ENCODE data around the gene TAF4B. TPM values are rescaled to one million over a fixed set of nuclear protein-coding genes. Genes with fewer than 3 reads are reported as not detected.

TAF4B gene
- total RNA-seq, 1 donor from 2014 or later: 3.0 TPM

- no peak for TF ChIP-seq CTCF (IDR thresholded peaks at IDR 0.05)
- no peak for DNase-seq (ENCODE audit: low spot score in 2 of 2)
- Histone ChIP-seq H3K27ac (no peak overlapping the region), H3K36me3 (no peaks in the 10 kb centered on the region), H3K4me1 (no peaks in the 10 kb centered on the region), H3K27me3 (no peaks in the 10 kb centered on the region), H3K9me3 (no peaks in the 10 kb centered on the region), H3K4me3 (no peak overlapping the region)
- intact Hi-C loops (cut with DNase I): no loop called here
Observed at GRCh38 chr18:26320686-26321085, 94.4 kb downstream of the TAF4B start.

- Histone ChIP-seq H3K9me3 (no peaks in the 10 kb centered on the region), H3K27me3 (no peaks in the 10 kb centered on the region), H3K27ac (no peak overlapping the region), H3K36me3 (no peaks in the 10 kb centered on the region), H3K4me1 (no peaks in the 10 kb centered on the region), H3K4me3 (no peak overlapping the region)
- no peak for TF ChIP-seq CTCF (IDR thresholded peaks at IDR 0.05)
- DNase-seq (ENCODE audit: low spot score in 2 of 2): no peak
- intact Hi-C loops (cut with DNase I): no loop called here
Observed at GRCh38 chr18:26322890-26323653, 96.8 kb downstream of the TAF4B start.

- no peaks in the 10 kb centered on the region for H3K27me3 ChIP-seq
- H3K27ac ChIP-seq: no peak overlapping the region
- H3K36me3 ChIP-seq: no peaks in the 10 kb centered on the region
- H3K4me3 ChIP-seq: no peak overlapping the region
- H3K9me3 ChIP-seq: no peaks in the 10 kb centered on the region
- TF ChIP-seq CTCF (IDR thresholded peaks at IDR 0.05): no peak
- no peak for DNase-seq (ENCODE audit: low spot score in 2 of 2)
- H3K4me1 ChIP-seq: no peaks in the 10 kb centered on the region
- intact Hi-C loops (cut with DNase I): no loop called here
Observed at GRCh38 chr18:26325771-26326170, 99.5 kb downstream of the TAF4B start.

GRCh38 chr18:26327062-26327461, 100.8 kb downstream of the TAF4B start:
- DNase-seq (ENCODE audit: low spot score in 2 of 2): no peak
- TF ChIP-seq CTCF (IDR thresholded peaks at IDR 0.05): no peak
- Histone ChIP-seq H3K4me3 (no peak overlapping the region), H3K27me3 (no peaks in the 10 kb centered on the region), H3K36me3 (no peaks in the 10 kb centered on the region), H3K4me1 (no peaks in the 10 kb centered on the region), H3K27ac (no peak overlapping the region), H3K9me3 (no peaks in the 10 kb centered on the region)
- intact Hi-C loops (cut with DNase I): no loop called here

- no peak overlapping the region for H3K27ac ChIP-seq
- no peaks in the 10 kb centered on the region for H3K36me3 ChIP-seq
- H3K27me3 ChIP-seq: no peaks in the 10 kb centered on the region
- no peaks in the 10 kb centered on the region for H3K9me3 ChIP-seq
- no peak overlapping the region for H3K4me3 ChIP-seq
- DNase-seq (ENCODE audit: low spot score in 2 of 2): no peak
- intact Hi-C loops (cut with DNase I): no loop called here
- H3K4me1 ChIP-seq: no peaks in the 10 kb centered on the region
- no peak for TF ChIP-seq CTCF (IDR thresholded peaks at IDR 0.05)
Observed at GRCh38 chr18:26332991-26333390, 106.7 kb downstream of the TAF4B start.
